GM19025 (cell line): ENCODE measurements around the gene MERTK.

ENCODE experiments used
- ATAC-seq: cut with Tn5 transposase; IDR thresholded peaks from one replicate; pipeline ENCODE4 v1.9.1; 2021; ENCODE audit warnings: mild to moderate bottlenecking, low read depth, moderate library complexity; ENCODE audit not compliant: unreplicated experiment

Gene MERTK

GRCh38 chr2:111975053-111975552 lies 76.7 kb downstream of the MERTK start:
- ATAC-seq = no peak

DNA sequence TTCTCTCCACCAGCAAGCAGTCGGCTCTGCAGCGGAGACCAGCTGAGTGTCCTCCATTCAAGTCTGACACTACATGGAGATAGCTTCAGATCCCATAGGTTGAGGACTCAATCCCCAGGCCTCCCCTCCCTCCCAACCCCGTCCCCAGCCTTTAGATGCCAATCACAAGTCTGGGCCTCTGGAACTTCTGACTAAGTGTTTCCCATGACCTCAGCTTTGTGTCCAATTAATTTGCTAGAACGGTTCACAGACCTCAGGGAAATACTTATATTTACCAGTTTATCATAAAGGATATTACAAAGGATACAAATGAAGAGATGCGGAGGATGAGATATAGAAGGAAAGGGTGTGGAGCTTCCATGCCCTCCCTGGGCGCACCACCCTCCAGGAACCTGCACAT lies 77.4 kb downstream of the MERTK start:
- ATAC-seq = no peak

GRCh38 chr2:111977240-111977639 lies 78.8 kb downstream of the MERTK start:
- ATAC-seq = no peak

DNA sequence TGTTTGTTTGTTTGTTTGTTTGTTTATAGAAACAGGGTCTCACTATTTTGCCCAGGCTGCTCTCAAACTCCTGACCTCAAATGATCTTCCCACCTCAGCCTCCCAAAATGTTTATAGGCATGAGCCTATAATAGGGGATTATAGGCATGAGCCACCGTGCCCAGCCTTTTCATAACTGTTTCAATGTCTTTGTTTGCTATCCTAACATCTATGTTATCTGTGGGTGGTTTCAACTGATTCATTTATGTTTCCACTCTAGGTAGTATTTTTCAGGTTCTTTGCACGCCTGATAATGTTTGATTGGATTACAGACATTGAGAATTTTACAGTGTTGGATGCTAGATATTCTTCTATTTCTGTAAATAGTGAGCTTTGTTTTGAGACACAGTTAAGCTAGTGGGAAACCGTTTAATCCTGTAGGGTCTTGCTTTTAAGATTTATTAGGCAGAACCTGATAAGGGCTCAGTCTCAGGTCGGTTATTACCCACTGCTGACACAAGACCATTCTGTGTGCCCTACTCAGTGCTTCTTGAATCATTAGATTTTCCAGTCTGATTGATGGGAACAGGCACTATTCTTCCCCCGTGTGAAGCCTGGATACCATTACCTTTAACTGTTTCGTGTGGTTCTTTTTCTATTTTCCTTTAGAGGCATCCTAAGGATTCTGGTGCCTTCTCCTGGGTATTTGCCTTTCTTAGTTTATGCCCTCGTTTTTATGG lies 80.2 kb downstream of the MERTK start:
- no peak for ATAC-seq

- no peak for ATAC-seq
Measured at GRCh38 chr2:111981666-111982065, 83.3 kb downstream of the MERTK start.

GRCh38 chr2:111982822-111983221 lies 84.4 kb downstream of the MERTK start:
- no peak for ATAC-seq

DNA sequence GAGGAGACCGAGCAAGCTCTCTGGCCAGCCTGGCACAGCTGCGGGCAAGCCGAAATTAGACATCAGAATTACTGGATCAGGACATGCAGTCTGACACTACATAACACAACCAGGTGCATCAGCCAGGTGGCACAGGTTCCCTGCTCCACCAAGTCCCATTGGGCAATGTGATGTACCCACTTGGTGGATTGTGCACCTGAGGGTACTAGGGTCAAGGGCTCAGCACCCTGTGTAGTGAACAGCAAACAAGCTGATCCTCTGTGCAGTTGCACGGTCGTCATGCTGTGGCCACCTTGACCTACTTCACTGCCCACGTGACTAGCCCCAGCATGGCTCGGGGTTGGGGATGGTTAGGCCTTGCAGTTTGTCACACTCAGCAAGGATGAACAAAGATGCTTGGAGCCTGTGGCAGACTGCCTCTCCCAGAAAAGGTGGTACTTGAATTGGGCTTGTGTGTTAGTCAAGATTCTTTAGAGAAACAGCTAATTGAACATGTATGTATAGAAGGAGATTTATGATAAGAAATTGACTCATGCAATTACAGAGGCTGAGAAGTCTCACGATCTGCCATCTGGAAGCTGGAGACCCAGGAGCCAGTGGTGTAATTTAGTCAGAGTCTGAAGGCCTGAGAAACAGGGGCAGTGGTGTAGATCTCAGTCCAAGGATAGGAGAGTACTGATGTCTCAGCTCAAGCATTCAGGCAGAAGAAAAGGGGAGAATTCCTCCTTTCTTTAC lies 85.2 kb downstream of the MERTK start:
- no peak for ATAC-seq

DNA sequence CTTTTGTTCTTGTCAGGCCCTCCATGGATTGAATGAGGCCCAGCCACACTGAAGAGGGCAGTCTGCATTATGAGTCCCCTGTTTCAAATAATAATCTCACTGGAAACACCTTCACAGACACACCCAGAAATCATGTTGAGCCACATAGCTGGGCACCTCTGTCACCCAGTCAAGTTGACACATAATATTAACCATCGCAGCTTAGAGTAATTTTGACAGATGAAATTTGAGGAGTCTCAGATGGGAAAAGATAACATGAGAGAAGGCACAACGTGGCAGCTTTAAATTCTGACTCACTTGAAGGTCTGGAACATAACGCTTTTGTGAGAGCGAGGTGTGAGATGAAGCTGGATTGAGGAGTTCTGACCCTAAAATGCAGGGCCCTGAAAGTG lies 85.8 kb downstream of the MERTK start:
- no peak for ATAC-seq

GRCh38 chr2:111985514-111985913 lies 87.1 kb downstream of the MERTK start:
- ATAC-seq = no peak

DNA sequence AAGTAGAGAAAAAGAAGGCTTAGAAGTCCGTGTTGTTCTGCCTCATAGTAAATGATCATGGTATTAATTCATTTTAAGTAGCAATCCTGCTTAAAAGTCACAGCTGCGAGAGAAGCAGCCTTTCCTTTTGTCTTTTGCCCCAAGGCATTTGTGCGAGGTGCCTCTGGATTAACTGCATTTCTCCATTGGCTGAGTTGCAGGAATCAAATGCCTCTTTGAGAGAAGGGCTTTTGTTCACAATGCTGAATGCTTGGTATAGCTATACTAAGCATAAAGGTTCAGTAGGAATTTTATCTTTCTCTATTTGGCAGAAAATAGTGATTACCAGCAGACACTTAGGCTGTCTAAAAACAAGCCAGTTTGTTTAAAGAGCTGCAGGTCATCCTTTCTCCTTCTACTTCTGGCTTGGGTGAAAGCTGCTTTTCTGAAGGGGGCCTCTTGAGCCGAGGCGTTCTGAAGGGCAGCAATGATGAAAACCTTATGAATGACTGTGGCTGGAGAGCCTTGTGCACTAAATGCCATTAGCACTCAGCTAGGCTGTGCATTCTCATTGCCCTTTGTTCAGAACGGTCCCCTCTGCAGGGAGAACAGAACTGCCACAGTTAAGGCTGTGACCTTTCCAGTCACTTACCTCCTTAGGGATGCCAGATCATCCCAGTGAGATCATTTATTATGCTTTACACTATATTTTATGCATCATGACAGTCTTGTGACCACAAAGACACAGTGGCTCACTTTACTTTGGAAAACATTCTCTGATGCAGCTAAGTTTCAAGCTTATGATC lies 87.9 kb downstream of the MERTK start:
- no peak for ATAC-seq

GRCh38 chr2:111990375-111990774 lies 92.0 kb downstream of the MERTK start:
- no peak for ATAC-seq

- no peak for ATAC-seq
Measured at GRCh38 chr2:111990856-111991255, 92.4 kb downstream of the MERTK start.

GRCh38 chr2:111994042-111994441 lies 95.6 kb downstream of the MERTK start:
- ATAC-seq = no peak

GRCh38 chr2:111995148-111995547 lies 96.7 kb downstream of the MERTK start:
- no peak for ATAC-seq

DNA sequence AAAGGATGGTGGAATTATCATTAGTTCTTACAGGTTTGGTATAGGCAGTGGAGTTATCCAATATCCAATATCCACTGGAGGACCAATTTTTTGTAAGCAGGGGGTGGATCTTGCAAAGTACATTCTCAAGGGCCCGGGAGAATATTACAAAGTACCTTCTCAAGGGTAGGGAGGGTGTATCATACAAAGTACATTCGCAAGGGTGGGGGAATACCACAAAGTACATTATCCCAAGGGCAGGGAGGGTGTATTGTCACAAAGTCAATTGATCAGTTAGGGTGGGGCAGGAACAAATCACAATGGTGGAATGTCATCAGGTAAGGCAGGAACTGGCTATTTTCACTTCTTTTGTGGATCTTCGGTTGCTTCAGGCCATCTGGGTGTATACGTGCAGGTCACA lies 101.4 kb downstream of the MERTK start:
- ATAC-seq = no peak

DNA sequence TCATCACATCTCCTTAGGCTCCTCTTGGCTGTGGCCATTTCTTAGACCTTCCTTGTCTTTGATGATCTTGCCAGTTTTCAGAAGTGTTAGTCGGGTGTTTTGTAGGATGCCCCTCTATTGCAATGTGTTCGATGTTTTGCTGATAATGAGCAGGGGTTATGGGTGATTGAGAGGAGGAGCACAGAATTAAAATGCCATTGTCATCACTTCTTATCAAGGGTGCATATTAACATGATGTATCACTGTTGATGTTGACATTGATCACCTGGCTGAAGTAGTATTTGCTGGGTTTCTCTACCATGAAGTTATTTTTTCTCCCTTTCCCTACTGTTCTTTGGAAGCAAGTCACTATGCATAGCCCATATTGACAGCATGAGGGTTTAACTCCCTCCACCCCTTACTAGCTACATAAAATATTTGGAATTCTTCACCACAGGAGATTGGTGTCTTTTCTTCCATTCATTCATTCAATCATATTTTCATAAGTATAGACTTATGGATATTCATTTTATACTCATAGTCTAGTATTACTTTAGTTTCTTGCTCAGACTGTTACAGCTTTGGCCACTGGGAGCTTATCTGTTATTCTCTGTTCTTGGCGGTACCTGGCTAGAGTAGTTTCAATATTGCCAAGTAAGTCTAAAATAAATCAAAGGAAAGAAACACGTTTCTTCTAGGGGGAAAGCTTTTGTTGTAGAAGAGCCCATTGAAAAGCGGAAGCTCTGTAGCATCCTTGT lies 102.2 kb downstream of the MERTK start:
- no peak for ATAC-seq

DNA sequence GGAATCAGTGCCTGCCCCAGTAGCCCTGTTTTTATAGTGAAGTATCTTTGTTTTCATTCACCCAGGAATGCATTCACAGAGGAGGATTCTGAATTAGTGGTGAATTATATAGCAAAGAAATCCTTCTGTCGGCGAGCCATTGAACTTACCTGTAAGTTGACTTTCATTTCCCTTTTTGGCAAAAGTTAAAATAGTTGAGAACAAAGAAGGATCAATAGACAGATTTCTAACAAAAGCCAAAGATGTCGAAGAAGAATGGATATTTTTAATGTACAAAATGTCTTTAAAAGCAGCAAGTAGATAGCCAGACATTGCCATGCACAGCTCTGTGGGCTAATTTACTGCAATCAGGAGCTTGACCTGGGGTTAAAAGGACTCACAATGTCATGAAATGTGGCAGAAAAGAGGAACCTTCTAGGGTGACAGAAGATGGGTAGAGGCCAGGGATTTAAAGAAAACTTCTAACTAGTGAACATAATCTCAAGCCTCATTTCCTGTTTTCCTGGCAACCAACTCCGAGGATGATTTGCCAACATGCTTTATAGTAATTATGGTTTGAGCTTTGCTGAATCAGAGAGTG lies 102.8 kb downstream of the MERTK start:
- ATAC-seq = no peak

DNA sequence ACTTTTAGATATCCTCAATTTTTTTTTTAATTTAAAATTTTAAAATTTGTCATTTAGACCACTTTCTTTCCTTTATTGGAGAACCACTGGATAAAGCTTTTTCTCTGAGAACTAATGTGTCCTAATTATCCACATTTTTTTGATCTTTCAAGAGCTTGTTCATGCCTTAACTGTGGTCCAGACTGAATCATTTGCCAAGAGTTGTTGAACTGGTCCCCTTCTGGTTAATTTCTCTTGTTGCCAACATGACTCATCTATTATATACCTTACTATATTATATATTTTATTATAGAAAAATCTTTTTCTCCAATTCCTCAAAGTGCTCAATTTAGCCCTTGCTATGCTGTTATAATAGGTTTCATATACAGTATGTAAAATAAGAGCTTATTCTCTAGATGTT lies 103.5 kb downstream of the MERTK start:
- ATAC-seq = no peak

DNA sequence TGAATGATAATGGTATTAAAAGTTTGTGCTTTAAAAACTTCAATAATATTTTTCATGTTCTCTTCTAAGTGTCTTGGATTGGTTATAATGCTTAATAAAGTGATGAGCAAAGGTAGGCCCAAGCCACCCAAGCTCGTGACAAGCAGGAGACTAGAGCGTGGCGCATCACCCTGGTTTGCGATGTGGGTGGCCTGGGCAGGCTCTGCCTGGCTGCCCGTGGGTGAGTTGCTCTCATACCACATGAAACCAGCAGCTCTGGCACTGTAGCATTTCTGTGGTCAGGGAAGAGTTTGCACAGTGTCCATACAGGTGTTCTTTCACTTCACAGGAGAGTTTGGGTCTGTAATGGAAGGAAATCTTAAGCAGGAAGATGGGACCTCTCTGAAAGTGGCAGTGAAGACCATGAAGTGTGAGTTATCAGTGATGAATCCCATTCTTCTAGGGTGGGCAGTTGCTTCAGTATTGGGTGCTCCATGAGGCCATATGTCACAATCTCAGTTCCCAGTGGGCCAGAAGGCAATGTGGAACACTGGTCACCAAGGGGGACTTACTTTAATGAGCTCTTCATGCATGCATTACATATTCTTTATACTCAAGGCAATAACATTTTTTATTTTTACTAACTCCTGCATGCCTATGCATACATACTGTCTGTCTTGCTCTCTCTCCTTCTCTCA lies 105.3 kb downstream of the MERTK start:
- no peak for ATAC-seq

DNA sequence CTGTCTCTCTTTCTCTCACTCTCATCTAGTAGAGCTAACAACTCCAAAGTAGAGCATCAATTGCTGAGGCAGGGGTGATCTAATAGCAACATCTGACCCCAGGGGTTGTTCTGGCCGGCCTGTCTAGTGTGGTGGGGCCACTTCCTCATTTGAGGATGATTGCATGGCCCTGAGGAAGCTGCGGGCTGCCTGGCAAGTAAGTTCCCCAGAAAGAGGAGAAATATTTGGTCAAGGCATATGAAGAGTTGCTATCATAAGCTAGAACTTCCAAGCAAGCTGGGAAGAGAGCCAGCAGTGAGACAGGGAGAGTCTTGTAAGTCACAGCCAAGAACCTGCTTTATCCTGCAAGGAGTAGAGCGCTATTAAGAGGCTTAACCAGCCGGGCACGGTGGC lies 105.8 kb downstream of the MERTK start:
- no peak for ATAC-seq
